Ishikawa (cell line): ENCODE results near the gene GARIN5B.

Experiments used
- CREB1 ChIP-seq: IDR thresholded peaks from 2 replicates; pipeline ENCODE4 v1.6.1; 2012; ENCODE audit warnings: low read depth
- EGR1 ChIP-seq: IDR thresholded peaks from 2 replicates; pipeline ENCODE4 v1.6.1; 2012
- FOXM1 ChIP-seq: IDR thresholded peaks from 2 replicates; pipeline ENCODE4 v1.6.1; 2012; ENCODE audit warnings: low read depth, borderline replicate concordance
- MAX ChIP-seq: IDR thresholded peaks from 2 replicates; pipeline ENCODE4 v1.6.1; 2012
- RAD21 ChIP-seq: IDR thresholded peaks from 2 replicates; pipeline ENCODE4 v1.6.1; 2012; ENCODE audit warnings: low read depth
- TAF1 ChIP-seq: IDR thresholded peaks from 2 replicates; pipeline ENCODE4 v1.6.1; 2012; ENCODE audit warnings: low read depth, mild to moderate bottlenecking
- TCF12 ChIP-seq: IDR thresholded peaks from 2 replicates; pipeline ENCODE4 v1.6.1; 2012; ENCODE audit warnings: low read depth
- TEAD4 ChIP-seq: IDR thresholded peaks from 2 replicates; pipeline ENCODE4 v1.6.1; 2012
- YY1 ChIP-seq: IDR thresholded peaks from 2 replicates; pipeline ENCODE4 v1.6.1; 2012; ENCODE audit warnings: low read depth
- ZBTB7A ChIP-seq: IDR thresholded peaks from 2 replicates; pipeline ENCODE4 v1.6.1; 2012; ENCODE audit warnings: low read depth

GRCh38 chr19:55325172-55325571 lies 37.9 kb downstream of the GARIN5B start, which contains the start of gene TMEM150B:
- TF ChIP-seq TAF1, result no peak
- no peak for TF ChIP-seq MAX
- no peak for TF ChIP-seq EGR1
- TF ChIP-seq FOXM1, result no peak
- no peak for TF ChIP-seq CREB1
- no peak for TF ChIP-seq TCF12
- TF ChIP-seq YY1, result no peak
- TF ChIP-seq RAD21, result no peak
- no peak for TF ChIP-seq TEAD4
- TF ChIP-seq ZBTB7A, result no peak
